SK-N-SH (cell line): ENCODE measurements around the gene CRYBA2.

Experiments used
- ZBTB33 ChIP-seq: IDR thresholded peaks from 2 replicates; pipeline ENCODE4 v1.4.0; 2012; ENCODE audit warnings: low read depth, borderline replicate concordance
- TF ChIP-seq, protein P1 (sequence below): fragments of 150-350 bp; IDR thresholded peaks from 2 replicates; pipeline ENCODE4 v1.6.1; 2017; ENCODE audit warnings: antibody characterized with exemption, low read length, low read depth, borderline replicate concordance
- TF ChIP-seq, protein P2 (sequence below): fragments of 200-600 bp; sonication (generic); IDR thresholded peaks from 2 replicates; pipeline ENCODE4 v1.6.1; 2017; ENCODE audit warnings: antibody characterized with exemption, mild to moderate bottlenecking, moderate library complexity

DNA sequence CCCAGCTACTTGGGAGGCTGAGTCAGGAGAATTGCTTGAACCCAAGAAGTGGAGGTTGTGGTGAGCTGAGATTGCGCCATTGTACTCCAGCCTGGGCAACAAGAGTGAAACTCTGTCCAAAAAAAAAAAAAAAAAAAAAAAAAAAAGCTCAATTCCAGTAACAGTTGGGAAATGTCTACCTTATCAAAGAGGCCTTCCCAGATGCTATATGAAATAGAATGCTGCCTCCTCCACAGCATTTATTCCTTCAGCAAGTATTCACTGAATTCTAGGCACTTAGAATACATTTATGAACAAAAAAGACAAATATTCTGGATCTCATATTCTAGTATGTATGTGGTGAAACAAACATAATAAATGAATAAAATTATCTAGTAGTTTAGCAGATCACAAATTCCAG is 46.6 kb downstream of the CRYBA2 start:
- TF ChIP-seq, protein P1, sequence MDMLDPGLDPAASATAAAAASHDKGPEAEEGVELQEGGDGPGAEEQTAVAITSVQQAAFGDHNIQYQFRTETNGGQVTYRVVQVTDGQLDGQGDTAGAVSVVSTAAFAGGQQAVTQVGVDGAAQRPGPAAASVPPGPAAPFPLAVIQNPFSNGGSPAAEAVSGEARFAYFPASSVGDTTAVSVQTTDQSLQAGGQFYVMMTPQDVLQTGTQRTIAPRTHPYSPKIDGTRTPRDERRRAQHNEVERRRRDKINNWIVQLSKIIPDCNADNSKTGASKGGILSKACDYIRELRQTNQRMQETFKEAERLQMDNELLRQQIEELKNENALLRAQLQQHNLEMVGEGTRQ, result no peak
- TF ChIP-seq, protein P2, sequence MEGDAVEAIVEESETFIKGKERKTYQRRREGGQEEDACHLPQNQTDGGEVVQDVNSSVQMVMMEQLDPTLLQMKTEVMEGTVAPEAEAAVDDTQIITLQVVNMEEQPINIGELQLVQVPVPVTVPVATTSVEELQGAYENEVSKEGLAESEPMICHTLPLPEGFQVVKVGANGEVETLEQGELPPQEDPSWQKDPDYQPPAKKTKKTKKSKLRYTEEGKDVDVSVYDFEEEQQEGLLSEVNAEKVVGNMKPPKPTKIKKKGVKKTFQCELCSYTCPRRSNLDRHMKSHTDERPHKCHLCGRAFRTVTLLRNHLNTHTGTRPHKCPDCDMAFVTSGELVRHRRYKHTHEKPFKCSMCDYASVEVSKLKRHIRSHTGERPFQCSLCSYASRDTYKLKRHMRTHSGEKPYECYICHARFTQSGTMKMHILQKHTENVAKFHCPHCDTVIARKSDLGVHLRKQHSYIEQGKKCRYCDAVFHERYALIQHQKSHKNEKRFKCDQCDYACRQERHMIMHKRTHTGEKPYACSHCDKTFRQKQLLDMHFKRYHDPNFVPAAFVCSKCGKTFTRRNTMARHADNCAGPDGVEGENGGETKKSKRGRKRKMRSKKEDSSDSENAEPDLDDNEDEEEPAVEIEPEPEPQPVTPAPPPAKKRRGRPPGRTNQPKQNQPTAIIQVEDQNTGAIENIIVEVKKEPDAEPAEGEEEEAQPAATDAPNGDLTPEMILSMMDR, result no peak
- TF ChIP-seq ZBTB33, result no peak
